ENCODE measurements around the gene TERC.
"Not testable (repeated sequence)": the region's sequence is repeated elsewhere in the genome, so short reads cannot be mapped to it uniquely, and the experiment has no call there.

GRCh38 chr3:169731857-169732256 is 33.0 kb downstream of the TERC start:
- TF ChIP-seq CTCF (conservative IDR thresholded peaks at IDR 0.05 in 1 of 2, IDR thresholded peaks at IDR 0.05 in 1 of 2; ENCODE audit: extremely low read depth in 1 of 2, insufficient read depth in 1 of 2, low read depth in 1 of 2, low read length in 2 of 2); EZH2 (IDR thresholded peaks at IDR 0.05; ENCODE audit: borderline replicate concordance, low read length): not testable (repeated sequence)

Measured in mammary epithelial cell (primary cell).